KBM-7 (cell line): ENCODE data around the gene CEACAM5.
"Not testable (repeated sequence)": the region's sequence is repeated elsewhere in the genome, so short reads cannot be mapped to it uniquely, and the experiment has no call there.

Source experiments
- DNase-seq: peaks from one replicate; pipeline ENCODE4 v3.0.0-alpha.2; 2015
- in situ Hi-C: fragments of 300-500 bp; cut with MboI; formaldehyde crosslinking; loops from 2 replicates; pipeline ENCODE4 v1.14.3; 2020; ENCODE audit warnings: low sequenced_read_pairs, low pct_unique_long_range_greater_than_20kb, mixed read lengths

The CEACAM5 gene

DNA sequence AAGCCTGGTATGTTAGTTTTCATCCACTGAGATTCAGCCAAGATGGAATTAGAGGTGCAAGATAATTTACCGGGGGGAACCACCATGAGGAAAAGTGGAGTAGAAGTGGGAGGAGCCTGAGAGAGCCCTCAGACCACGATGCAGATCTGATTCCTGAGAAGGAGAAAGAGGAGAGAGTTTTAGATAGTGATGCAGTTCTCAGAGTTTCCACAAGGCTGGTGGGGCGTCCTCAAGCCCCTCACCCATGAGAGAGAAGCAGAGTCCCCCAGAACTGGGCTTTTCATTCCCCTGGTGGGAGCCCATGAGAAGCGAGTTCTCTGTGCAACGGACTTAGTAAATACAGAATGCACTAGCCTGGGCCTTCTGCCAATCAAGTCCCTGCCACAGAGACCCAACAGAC is 18.1 kb downstream of the CEACAM5 start:
- in situ Hi-C loops, result no loop called here
- no peak for DNase-seq

DNA sequence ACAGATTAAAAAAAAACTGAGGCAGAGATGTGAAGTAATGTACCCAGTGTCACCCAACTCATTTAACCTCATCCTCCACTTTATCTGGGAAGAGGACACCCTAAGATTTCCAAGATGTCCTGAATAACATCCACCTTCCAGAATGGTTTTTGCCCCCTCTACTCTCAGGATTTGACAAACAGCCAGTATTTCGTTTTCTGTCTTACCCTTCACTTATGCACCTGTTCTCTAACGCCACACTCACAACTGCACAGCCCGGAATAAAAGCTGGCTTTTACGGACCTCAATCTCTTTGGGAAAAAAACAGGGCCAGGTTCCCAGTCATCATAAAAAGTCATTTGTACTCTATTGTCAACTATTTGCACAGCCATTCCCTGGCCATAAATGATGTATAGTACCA is 25.7 kb downstream of the CEACAM5 start:
- in situ Hi-C loops, result no loop called here
- no peak for DNase-seq

DNA sequence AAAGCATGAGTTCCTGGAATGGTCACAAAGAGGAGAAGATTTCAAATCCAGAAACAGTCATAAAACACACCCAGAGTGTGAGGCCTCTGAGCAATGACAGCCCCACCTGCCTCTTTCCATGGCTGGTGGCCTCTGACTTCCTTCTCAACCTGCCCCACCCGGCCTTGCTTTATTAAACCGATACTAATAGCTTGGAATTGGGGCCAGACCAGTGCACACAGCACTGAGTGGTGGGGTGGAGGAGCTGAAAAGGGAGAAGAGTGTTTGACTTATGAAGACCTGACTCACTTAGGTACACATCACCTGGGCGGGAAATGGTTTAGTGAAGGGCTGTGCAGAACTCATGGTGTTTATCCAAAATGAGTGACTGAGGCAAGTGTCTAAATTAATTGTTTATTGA is 26.2 kb downstream of the CEACAM5 start:
- DNase-seq, result no peak
- in situ Hi-C loops, result no loop called here

DNA sequence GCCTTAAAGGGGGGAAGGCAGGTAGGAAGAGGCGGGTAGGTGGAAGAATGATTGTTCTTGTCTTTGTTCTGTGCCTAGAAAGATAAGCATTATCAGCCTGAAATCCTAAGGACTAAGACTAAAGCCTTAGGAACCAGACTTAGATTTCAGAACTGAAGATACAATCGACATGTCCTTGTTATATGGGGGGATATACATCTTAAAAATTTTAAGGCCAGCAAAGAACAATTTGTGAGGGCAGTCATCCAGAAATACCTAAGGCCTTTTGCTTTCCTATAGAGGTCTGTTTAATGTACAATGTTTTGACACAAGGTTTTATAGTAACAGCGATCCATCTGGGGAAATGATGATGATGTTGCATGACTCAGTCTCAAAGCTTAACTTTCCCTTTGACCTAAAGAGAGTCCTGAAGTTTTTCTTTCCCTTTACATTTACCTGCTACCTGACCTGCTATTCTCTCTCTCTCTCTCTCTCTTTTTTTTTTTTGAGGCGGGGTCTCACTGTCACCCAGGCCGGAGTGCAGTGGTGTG is 26.7 kb downstream of the CEACAM5 start:
- in situ Hi-C loops, result no loop called here
- DNase-seq, result no peak

DNA sequence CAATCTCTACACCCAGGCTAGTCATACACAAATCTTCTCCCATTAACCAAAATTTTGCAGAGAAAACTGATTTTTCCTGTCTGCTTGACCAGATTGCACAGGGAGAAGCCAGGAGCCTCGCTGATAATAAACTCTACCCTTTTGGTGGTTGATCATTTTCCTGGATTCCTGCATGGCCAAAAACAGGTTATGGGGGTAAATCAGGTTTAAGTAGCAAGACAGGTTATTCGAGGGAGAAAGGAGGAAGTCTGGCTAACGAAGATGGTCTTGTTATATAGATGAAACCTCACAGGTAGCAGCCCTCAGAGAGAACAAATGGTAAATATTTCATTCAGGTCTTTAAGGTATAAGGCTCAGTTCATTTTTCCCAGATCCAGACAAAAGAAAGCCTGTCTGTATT is 30.9 kb downstream of the CEACAM5 start:
- no peak for DNase-seq
- in situ Hi-C loops, result no loop called here

DNA sequence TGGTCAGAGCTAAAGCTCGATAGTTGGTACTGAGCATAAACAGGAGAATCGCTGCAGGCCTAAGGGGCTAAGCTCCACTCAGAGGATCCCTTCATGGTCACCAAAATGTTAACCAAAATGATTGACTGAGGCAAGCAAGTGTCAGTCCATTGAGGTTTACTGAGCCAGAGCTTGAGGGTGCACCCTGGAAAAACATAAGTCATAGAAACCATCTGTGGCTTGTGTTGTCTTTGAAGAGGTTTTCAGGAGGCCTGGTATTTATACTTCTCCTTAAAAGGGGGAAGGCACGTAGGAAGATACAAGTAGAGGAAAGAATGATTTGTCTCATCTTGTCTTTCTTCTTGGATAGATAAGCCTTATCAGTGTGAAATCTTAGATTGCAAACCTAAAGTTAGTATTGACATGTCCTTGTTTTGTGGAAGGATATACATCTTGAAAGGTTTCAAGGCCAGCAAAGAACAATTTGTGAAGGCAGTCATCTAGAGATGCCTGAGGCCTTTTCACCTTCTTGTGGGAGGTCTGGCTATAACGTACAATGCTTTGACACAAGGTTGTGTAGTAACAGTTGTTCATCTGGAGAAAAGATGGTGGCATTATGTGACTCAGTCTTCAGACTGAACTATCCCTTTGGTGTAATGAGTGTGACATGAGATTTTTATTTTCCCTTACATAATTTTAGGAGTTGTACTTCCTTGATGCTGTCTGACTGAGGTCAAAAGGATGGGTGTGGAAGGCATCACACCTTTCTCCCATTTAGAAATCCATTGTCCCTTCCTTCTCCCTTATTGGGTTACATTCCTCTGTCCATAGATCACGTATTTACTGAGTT is 32.2 kb downstream of the CEACAM5 start:
- DNase-seq, result no peak
- in situ Hi-C loops, result no loop called here

DNA sequence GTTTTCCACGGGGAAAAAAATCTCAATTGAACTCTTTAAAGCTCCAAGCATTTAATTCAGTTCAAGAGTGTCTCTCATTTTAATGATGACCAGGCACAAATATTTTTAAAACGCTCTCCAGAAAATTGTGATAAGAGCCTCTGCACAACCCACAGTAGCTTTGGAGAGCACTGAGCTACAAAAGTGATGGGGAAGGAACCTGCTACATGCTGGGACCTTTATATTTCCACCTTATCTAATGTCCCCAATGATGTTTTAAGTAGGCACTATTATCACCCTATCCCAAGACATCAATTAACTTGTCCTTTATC is 32.8 kb downstream of the CEACAM5 start:
- in situ Hi-C loops, result no loop called here
- no peak for DNase-seq

DNA sequence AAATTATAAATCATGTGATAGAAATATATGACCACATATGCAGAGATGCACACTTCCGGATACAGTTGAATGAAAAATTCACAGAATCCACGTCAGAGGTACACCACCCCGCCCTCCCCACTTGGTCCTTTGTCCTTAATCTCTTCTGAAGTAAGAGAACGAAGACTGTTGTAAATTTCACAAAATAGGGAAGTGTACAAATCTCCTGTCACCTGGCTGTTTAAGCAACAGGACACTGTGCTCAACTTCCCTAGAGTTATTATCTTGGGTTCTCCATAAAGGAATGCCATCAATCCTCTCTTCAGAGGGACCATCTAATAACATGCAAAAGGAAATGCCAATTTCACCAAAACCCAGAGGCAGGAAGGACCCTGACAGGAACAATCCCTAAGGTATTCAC is 36.4 kb downstream of the CEACAM5 start:
- in situ Hi-C loops, result no loop called here
- peak; percentile 39 for DNase-seq

DNA sequence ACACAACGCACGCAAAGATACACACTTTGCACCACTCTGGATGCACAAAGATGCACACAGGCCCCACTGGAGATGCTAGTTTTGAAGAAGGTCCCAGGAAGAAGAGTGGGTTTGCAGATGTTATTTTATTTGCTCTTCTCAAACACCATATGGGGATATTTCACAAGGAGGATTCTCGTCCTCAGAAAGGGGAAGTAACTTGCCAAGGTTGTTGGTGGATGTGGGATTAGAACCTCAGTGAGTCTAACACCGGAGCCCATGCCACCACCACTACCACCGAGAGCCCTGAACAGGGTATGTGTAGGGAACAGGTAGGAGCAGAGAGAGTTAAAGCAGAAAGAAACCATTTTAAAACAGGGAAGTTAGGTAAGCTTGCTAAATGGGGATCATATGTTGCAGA is 37.3 kb downstream of the CEACAM5 start:
- in situ Hi-C loops, result no loop called here
- DNase-seq, result peak; percentile 38

DNA sequence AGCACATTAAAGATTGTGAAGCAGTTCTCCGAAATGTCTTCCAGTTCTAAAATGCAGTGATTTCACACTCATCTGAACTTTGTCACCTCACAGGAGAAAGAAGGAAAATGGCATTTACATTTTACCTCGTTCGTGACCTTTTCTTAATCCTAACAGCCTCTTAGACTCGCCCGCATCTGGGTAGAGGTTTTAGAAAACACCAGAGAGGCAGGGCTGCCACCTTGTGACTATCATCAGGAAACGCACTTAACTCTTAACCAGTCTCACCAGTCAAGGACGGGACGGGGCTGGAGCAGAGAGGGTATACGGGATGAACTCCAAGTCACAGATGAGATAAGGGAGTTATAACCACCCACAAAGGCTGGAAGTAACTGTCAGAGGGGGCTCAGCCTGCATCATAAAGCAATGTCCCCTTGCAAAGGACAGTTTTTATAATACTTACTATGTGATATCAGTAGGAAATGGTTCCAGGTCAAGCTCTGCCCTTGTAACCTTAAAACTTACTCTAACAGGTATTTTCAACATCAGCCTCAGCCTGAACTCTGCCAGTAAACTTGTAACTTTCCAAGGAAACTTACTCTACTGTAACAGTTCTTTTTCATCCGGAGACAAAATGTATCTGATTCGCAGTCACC is 38.3 kb downstream of the CEACAM5 start:
- in situ Hi-C loops, result no loop called here
- peak; percentile 42 for DNase-seq

DNA sequence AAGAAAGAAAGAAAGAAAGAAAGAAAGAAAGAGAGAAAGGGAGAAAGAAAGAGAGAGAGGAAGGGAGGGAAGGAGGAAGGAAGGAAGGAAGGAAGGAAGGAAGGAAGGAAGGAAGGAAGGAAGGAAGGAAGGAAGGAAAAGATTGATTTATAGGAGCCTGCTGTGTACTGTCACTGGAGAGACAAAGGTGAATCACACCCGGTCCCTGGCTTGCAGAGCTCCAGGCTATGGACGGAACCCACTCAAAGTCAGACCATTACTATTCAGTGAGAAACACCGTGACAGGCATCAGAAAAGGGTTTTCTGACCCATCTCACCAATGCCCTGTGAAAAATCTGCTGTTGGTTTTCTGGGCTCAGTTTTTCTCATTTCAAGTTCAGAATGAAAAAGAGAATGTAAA is 39.6 kb downstream of the CEACAM5 start:
- DNase-seq, result no peak
- in situ Hi-C loops, result no loop called here

DNA sequence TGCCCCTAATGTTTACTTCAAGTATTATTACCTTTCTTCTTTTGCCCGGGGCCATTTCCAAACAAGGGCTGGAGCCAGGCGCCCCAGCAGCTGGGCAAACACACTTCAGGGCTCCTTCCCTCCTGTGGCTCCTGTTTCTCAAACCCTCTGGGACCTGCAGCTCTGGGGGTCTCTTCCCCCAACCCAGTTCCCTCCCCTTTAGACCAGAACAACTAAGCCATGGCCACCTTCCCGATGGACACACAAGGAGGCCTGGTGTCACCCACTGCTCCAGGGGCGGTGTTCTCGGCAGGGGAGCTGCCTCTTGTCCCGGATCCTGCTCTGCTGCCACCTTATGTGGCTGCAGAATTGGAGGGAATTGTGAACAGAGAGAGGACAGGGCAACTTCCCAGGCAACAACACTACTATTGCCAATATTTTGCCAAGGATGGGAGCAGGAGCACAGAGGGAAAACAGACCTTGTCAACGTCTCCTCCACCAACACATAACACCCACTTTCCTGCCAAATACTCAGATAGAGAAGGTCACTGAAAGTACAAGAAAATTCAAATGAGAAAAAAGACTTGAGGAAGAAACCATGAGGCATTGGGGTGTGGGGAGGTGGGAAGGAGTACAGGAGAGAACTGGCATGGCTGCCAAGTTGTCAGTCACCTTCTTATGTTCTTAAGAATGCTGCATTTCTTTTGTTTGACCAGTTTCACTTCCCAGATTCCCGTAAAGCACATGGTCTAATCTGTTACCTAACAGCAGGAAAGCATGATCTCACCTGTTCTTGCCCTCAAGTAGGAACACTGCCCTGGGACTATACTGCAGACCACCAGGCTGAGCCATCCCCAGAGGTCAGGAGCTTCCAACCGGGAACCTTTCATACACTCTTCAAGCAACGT is 42.1 kb downstream of the CEACAM5 start:
- DNase-seq, in situ Hi-C loops: not testable (repeated sequence)

DNA sequence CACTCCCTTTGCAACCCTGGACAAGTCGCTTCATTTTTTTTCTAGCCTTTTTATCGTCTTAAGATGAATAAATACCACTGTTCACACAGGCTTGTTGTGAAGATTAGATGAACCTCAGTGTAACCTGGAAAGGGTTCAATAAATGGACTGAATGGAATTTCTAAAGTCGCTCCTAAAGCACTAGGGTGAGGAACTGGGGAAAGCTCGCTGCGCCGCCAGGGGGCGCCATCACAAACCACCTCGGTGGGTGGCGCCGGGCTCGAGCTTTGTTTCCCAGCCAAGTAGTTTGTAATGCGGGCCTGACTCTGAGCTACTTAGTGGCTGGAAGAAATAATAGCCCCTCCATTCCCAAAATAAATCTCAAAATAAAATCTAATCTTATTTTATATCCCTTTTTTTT is 44.7 kb downstream of the CEACAM5 start:
- in situ Hi-C loops, result no loop called here
- DNase-seq, result peak; percentile 74

DNA sequence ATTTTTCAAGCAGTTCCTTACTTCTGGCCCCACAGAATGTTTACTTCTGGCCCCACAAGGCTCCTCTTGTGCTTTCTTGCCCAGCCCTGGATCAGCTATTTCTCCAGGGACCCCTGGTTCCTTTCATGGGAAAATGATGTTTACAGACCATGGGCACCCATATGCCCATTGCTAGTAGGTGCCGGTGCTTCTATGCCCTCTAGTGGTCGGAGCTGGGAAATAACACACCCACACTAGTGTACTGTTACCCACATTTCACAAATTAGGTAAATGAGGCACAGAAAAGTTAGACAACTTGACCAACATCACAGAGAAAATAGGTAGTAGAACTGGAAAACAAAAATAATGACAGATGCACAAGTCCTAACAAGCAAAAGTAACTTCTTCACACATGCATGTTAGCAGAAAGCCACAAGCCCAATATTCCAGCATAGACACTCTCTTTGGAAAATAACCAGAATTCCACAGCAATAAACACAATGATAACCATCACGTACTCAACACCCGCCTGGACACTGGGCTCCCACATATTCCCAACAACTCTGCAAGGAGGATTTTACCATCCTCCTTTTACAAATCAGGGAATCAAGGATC is 45.6 kb downstream of the CEACAM5 start:
- in situ Hi-C loops, result no loop called here
- DNase-seq, result peak; percentile 45

DNA sequence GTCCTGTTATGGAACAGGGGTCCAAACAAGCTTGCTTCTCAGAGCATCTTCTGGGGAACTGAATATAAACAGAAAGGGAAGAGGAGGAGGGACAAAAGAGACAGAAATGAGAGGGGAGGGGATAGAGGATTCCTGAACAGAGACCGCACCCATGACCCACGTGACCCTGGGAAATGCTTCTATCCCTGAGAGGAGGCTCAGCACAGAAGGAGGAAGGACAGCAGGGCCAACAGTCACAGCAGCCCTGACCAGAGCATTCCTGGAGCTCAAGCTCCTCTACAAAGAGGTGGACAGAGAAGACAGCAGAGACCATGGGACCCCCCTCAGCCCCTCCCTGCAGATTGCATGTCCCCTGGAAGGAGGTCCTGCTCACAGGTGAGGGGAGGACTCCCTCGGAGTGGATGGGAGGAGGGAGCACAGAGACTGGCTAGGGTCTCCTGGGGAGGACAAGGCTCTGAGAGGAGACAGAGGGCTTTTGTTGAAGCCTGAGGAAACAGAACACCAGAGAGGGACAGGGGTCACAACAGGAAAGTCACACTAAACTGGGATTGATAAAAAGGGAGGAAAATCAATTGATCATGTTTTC is 47.0 kb downstream of the CEACAM5 start, which contains the start of gene CEACAM6:
TSS of gene CEACAM6 (plus strand) at position 203 of the 586 bp plus-strand sequence. CDS start at position 312, 109 bp downstream.
- no peak for DNase-seq
- in situ Hi-C loops, result no loop called here

DNA sequence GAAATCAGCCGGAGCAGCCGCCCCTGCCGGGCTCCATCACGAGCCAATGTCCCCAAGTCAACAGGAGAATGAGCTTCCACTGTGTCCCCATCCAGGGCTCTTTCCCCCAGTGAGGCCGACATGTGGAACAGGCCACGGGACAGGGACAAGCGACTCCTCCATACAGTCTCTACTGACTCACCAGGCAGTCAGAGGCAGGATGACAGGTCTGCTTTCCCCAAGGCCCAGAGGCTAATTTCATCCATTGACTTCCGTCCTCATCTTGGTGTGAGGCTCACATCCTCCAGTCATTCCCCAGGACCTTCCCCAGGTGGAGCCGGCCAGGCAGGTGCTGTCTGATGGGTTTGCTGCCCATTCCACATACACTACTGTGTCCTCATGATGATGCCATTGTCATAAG is 50.4 kb downstream of the CEACAM5 start:
- no peak for DNase-seq
- in situ Hi-C loops, result no loop called here

DNA sequence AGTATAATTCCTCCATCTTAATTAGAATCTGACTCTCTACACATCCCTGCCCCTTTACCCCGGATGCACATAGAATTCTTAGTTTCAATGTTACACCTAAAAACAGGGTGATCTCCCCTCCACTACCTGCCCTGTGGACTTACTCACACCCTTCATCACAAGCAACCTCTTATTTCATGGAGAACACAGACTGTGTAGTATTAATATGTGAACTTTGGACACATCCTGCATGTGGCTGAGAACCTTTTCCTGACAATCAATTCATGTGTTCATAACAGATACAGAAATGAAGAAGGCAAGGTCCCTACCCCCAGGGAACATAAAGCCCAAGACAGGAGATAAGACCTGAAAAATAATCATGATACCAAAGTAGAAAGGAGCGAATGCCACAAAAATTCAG is 58.7 kb downstream of the CEACAM5 start:
- no peak for DNase-seq
- in situ Hi-C loops, result no loop called here

DNA sequence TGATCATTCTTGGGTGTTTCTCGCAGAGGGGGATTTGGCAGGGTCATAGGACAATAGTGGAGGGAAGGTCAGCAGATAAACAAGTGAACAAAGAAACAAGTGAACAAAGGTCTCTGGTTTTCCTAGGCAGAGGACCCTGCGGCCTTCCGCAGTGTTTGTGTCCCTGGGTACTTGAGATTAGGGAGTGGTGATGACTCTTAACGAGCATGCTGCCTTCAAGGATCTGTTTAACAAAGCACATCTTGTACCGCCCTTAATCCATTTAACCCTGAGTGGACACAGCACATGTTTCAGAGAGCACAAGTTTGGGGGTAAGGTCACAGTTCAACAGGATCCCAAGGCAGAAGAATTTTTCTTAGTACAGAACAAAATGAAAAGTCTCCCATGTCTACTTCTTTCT is 59.7 kb downstream of the CEACAM5 start:
- in situ Hi-C loops, DNase-seq: not testable (repeated sequence)

DNA sequence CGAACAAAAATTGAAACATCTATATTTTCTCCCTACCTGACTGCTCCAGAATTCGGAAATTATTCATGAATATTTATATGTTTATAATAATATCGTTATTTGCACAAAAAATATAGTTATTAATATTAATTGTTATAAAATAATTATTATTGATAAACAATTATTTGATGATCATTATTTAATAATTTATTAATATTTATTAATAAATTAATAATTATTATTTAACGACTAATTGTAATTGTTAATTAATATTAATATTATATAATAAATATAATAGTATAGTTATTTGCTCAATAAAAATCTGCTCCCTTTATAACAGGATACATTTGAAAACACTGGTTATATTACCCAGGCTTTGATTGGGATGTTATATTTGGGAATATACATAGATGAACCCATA is 61.2 kb downstream of the CEACAM5 start:
- no peak for DNase-seq
- in situ Hi-C loops, result no loop called here
